CD4-positive, alpha-beta memory T cell (primary cell): Measurements from ENCODE around the gene COBLL1. TPM values are rescaled to one million over a fixed set of nuclear protein-coding genes. Genes with fewer than 3 reads are reported as not detected.
"Not testable (repeated sequence)": the region's sequence is repeated elsewhere in the genome, so short reads cannot be mapped to it uniquely, and the experiment has no call there.

Experiments
- CTCF ChIA-PET: fragments of 350-600 bp; sonication (Branson Sonifier 250); formaldehyde crosslinking; loops from one replicate; lab custom pipeline; 2021; ENCODE audit warnings: inconsistent platforms; ENCODE audit not compliant: partially characterized antibody; lab: Charles Lee
- POLR2A ChIA-PET: fragments of 350-600 bp; sonication (Branson Sonifier 250); formaldehyde crosslinking; loops from one replicate; lab custom pipeline; 2021; ENCODE audit not compliant: partially characterized antibody; lab: Charles Lee
- DNase-seq, 5 donors: peaks; one replicate each; pipeline versions ENCODE4 v3.0.0 to v3.0.0-alpha.2; 2020 to 2022; ENCODE audit warnings: mixed read lengths in 1 of 5
- H3K27ac ChIP-seq: one replicate; pipeline ENCODE4 v1.7.0; 2013; ENCODE audit warnings: low read depth, low read length
- H3K27me3 ChIP-seq: 2 replicates; pipeline ENCODE4 v1.7.0; 2013; ENCODE audit warnings: mild to moderate bottlenecking, low read length, moderate library complexity; ENCODE audit not compliant: insufficient read depth
- H3K36me3 ChIP-seq: 2 replicates; pipeline ENCODE4 v1.7.0; 2013; ENCODE audit warnings: mild to moderate bottlenecking, low read length, moderate library complexity; ENCODE audit not compliant: insufficient read depth
- H3K4me1 ChIP-seq: 2 replicates; pipeline ENCODE4 v1.7.0; 2013; ENCODE audit warnings: mild to moderate bottlenecking, low read length, moderate library complexity; ENCODE audit not compliant: insufficient read depth
- H3K4me3 ChIP-seq, 2 donors: one replicate each; pipeline ENCODE4 v1.7.0; 2013; ENCODE audit warnings: low read length in 2 of 2, mild to moderate bottlenecking in 1 of 2
- H3K9me3 ChIP-seq, 2 donors: one replicate each; pipeline ENCODE4 v1.7.0; 2013; ENCODE audit warnings: low read length in 2 of 2, control low read depth in 1 of 2; ENCODE audit not compliant: control insufficient read depth in 1 of 2
- H3K27ac Mint-ChIP-seq, 7 donors: one replicate each; pipeline ENCODE4 v1.8.0; 2020 to 2021; ENCODE audit warnings: mixed read lengths in 7 of 7, mild to moderate bottlenecking in 6 of 7, inconsistent platforms in 3 of 7, moderate library complexity in 3 of 7
- H3K27me3 Mint-ChIP-seq, 2 donors: one replicate each; pipeline ENCODE4 v1.8.0; 2020 to 2021; ENCODE audit warnings: mixed read lengths in 2 of 2
- H3K36me3 Mint-ChIP-seq, 2 donors: one replicate each; pipeline ENCODE4 v1.8.0; 2020 to 2021; ENCODE audit warnings: mixed read lengths in 2 of 2, inconsistent platforms in 1 of 2, mild to moderate bottlenecking in 1 of 2
- H3K4me1 Mint-ChIP-seq, 4 donors: one replicate each; pipeline ENCODE4 v1.8.0; 2020 to 2021; ENCODE audit warnings: mixed read lengths in 4 of 4, mild to moderate bottlenecking in 1 of 4
- H3K4me3 Mint-ChIP-seq, 8 donors: one replicate each; pipeline ENCODE4 v1.8.0; 2020 to 2021; ENCODE audit warnings: mixed read lengths in 8 of 8, mild to moderate bottlenecking in 7 of 8, moderate library complexity in 6 of 8, inconsistent platforms in 3 of 8
- H3K9me3 Mint-ChIP-seq, 8 donors: one replicate each; pipeline ENCODE4 v1.8.0; 2020 to 2021; ENCODE audit warnings: mixed read lengths in 8 of 8, mild to moderate bottlenecking in 5 of 8, inconsistent platforms in 3 of 8, moderate library complexity in 1 of 8
- intact Hi-C: fragments of 100-400 bp; cut with micrococcal nuclease; formaldehyde crosslinking; loops from one replicate; pipeline ENCODE4 v1.15.1; 2023
- polyA plus RNA-seq, 2 donors: library from polyadenylated mRNA; unstranded; fragments of 300-500 nt; fragmentation: Illumina TruSeq; gene quantifications; one replicate each; pipeline ENCODE4 v1.2.3, GENCODE V29; 2021
- total RNA-seq, 2 experiments: library from RNA; stranded (reverse); gene quantifications; one replicate each; pipeline ENCODE4 v1.2.3, GENCODE V29; 2021

The COBLL1 gene
- total and polyA plus RNA-seq, 4 experiments from 2014 or later = 0.42 TPM; not detected in 3

DNA sequence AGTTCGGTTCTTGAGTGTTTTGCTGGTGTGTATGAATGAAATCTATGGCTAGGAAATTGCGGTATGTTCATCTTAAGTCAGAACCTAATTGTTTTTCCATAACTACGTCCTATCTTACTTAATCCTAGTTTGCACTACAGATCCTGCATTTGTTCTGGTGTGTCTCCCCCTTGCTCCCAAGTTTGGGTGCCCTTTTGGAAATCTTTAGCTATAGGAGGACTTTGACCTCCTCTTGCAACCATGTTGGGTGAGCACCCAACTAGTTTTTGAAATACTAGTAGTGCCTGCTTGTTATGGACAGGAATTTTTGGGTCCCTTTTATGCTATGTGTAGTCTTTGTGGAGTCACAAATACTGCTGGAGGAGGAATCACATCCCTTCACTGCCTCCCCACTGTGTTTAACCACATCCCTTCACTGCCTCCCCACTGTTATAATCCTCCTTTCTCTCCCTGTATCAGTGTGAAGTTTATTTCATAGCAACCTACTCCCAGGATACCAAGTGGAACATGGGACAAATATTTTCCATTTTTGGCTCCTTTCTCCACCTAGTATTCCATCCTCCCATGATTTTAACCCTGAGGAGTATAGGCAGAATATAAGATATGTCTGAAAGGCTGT lies 26.3 kb upstream of the COBLL1 start:
- no peaks in the 10 kb centered on the region for H3K4me1 Mint-ChIP-seq
- ChIA-PET POLR2A (no interaction called here), CTCF (no interaction called here)
- no peak overlapping the region for H3K4me3 Mint-ChIP-seq
- H3K36me3 Mint-ChIP-seq = no peaks in the 10 kb centered on the region
- no peaks in the 10 kb centered on the region for H3K36me3 ChIP-seq
- H3K9me3 ChIP-seq = no peaks in the 10 kb centered on the region
- intact Hi-C loops = no loop called here
- H3K27me3 ChIP-seq = no peaks in the 10 kb centered on the region
- no peak for DNase-seq
- no peak overlapping the region for H3K27ac Mint-ChIP-seq
- no peak overlapping the region for H3K27ac ChIP-seq
- H3K9me3 Mint-ChIP-seq = no peaks in the 10 kb centered on the region
- no peak overlapping the region for H3K4me3 ChIP-seq
- peaks cover 0 to 1% of the 10 kb centered on the region in 2 donors for H3K27me3 Mint-ChIP-seq
- H3K4me1 ChIP-seq = no peaks in the 10 kb centered on the region

DNA sequence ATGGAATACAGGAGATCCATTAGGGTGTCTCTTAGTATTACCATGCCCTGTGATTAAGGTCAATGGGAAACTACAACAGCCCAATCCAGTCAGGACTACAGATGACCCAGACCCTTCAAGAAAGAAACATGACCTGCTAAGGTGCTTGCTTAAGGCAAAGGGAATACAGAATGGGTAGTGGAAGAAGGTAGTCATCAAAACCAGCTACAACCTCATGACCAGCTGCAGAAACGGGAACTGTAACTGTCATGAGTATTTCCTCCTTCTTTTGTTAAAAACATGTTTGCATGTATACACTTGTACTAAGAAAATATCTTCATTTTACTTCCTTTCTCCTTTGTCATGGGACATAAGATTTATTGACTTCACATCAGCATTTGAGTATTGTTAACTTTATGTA lies 24.8 kb upstream of the COBLL1 start:
- CTCF ChIA-PET, H3K4me3 Mint-ChIP-seq, H3K27me3 Mint-ChIP-seq, H3K36me3 Mint-ChIP-seq, H3K27ac Mint-ChIP-seq, H3K4me1 ChIP-seq, DNase-seq, H3K36me3 ChIP-seq, H3K4me3 ChIP-seq, H3K9me3 ChIP-seq, H3K4me1 Mint-ChIP-seq, H3K27ac ChIP-seq, H3K9me3 Mint-ChIP-seq, POLR2A ChIA-PET, H3K27me3 ChIP-seq, intact Hi-C loops: not testable (repeated sequence)

GRCh38 chr2:164860694-164861042 lies 19.0 kb upstream of the COBLL1 start:
- CTCF ChIA-PET = no interaction called here

GRCh38 chr2:164859906-164860693 lies 18.5 kb upstream of the COBLL1 start:
- H3K9me3 ChIP-seq, H3K4me3 ChIP-seq, CTCF ChIA-PET, H3K27ac ChIP-seq, H3K36me3 ChIP-seq, POLR2A ChIA-PET, H3K36me3 Mint-ChIP-seq, H3K4me1 ChIP-seq, H3K4me1 Mint-ChIP-seq, H3K4me3 Mint-ChIP-seq, H3K9me3 Mint-ChIP-seq, H3K27me3 Mint-ChIP-seq, H3K27ac Mint-ChIP-seq, DNase-seq, intact Hi-C loops, H3K27me3 ChIP-seq: not testable (repeated sequence)

More at GRCh38 chr2:164860694-164861042, 19.0 kb upstream of the COBLL1 start:
- POLR2A ChIA-PET = no interaction called here
- Mint-ChIP-seq H3K36me3 (no peaks in the 10 kb centered on the region), H3K27me3 (peaks cover 0 to 3% of the 10 kb centered on the region in 2 donors), H3K4me3 (no peak overlapping the region), H3K4me1 (no peaks in the 10 kb centered on the region), H3K9me3 (peaks cover 0 to 4% (median 0%) of the 10 kb centered on the region in 8 donors), H3K27ac (no peak overlapping the region)
- no peaks in the 10 kb centered on the region for H3K9me3 ChIP-seq
- H3K27ac ChIP-seq = no peak overlapping the region
- DNase-seq = no peak
- H3K27me3 ChIP-seq = no peaks in the 10 kb centered on the region
- H3K4me3 ChIP-seq = no peak overlapping the region
- H3K4me1 ChIP-seq = no peaks in the 10 kb centered on the region
- no peaks in the 10 kb centered on the region for H3K36me3 ChIP-seq
- intact Hi-C loops = no loop called here

- intact Hi-C loops = no loop called here
- no peak overlapping the region for H3K27ac Mint-ChIP-seq
- DNase-seq = no peak
- Histone ChIP-seq H3K27ac (no peak overlapping the region), H3K36me3 (no peaks in the 10 kb centered on the region), H3K4me3 (no peak overlapping the region), H3K4me1 (no peaks in the 10 kb centered on the region), H3K27me3 (no peaks in the 10 kb centered on the region), H3K9me3 (no peaks in the 10 kb centered on the region)
- H3K27me3 Mint-ChIP-seq = peaks cover 0 to 3% of the 10 kb centered on the region in 2 donors
- no peaks in the 10 kb centered on the region for H3K4me1 Mint-ChIP-seq
- peaks cover 0 to 4% (median 0%) of the 10 kb centered on the region in 8 donors for H3K9me3 Mint-ChIP-seq
- no peak overlapping the region for H3K4me3 Mint-ChIP-seq
- H3K36me3 Mint-ChIP-seq = no peaks in the 10 kb centered on the region
- POLR2A ChIA-PET = no interaction called here
- CTCF ChIA-PET = no interaction called here
Observed at GRCh38 chr2:164859251-164859818, 17.7 kb upstream of the COBLL1 start.

DNA sequence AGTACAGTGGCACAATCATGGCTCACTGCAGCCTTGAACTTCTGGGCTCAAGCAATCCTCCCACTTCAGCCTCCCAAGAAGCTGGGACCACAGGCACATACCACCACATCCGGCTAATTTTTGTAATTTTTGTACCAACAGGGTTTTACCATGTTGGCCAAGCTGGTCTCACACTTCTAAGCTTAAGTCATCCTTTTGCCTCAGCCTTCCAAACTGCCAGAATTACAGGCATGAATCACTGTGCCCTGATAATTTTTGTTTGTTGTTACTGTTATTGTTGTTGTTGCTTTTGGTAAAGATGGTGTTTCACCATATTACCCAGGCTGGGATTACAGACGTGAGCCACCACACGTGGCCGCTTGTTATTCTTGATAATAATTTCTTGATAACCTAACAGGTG lies 10.5 kb upstream of the COBLL1 start:
- DNase-seq = no peak
- CTCF ChIA-PET = no interaction called here
- H3K36me3 ChIP-seq = no peaks in the 10 kb centered on the region
- no peaks in the 10 kb centered on the region for H3K4me1 ChIP-seq
- Mint-ChIP-seq H3K27ac (no peak overlapping the region), H3K27me3 (peaks cover 0 to 2% of the 10 kb centered on the region in 2 donors), H3K4me1 (peaks cover 0 to 2% (median 0%) of the 10 kb centered on the region in 4 donors), H3K9me3 (peaks cover 0 to 7% (median 0%) of the 10 kb centered on the region in 8 donors), H3K36me3 (no peaks in the 10 kb centered on the region), H3K4me3 (no peak overlapping the region)
- H3K27ac ChIP-seq = no peak overlapping the region
- H3K9me3 ChIP-seq = no peaks in the 10 kb centered on the region
- no peak overlapping the region for H3K4me3 ChIP-seq
- POLR2A ChIA-PET = no interaction called here
- intact Hi-C loops = no loop called here
- no peaks in the 10 kb centered on the region for H3K27me3 ChIP-seq

DNA sequence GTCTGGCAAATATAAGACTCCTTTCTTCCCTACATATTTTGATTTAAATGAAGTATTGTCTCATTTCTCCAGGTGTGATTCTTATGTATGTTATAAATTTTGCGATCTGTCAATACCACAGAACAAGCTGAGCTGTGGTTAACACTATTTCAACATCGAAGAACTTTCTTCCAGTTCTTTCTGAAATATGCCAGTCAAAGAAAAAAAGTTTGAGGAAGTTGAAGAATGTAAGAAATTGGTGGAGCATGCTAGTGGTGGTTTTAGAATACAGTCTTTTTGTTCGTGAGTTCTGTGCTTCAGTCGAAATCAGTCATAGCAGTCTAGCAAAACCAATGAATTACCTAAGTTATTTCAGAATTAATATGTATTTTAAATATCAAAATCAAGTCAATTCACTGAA lies 8.6 kb upstream of the COBLL1 start:
- H3K4me3 Mint-ChIP-seq = no peak overlapping the region
- Histone ChIP-seq H3K27ac (no peak overlapping the region), H3K4me3 (no peak overlapping the region), H3K9me3 (no peaks in the 10 kb centered on the region), H3K27me3 (no peaks in the 10 kb centered on the region), H3K36me3 (no peaks in the 10 kb centered on the region), H3K4me1 (no peaks in the 10 kb centered on the region)
- peaks cover 0 to 7% (median 0%) of the 10 kb centered on the region in 8 donors for H3K9me3 Mint-ChIP-seq
- POLR2A ChIA-PET = no interaction called here
- intact Hi-C loops = no loop called here
- peaks cover 0 to 2% (median 0%) of the 10 kb centered on the region in 4 donors for H3K4me1 Mint-ChIP-seq
- H3K27ac Mint-ChIP-seq = no peak overlapping the region
- H3K36me3 Mint-ChIP-seq = no peaks in the 10 kb centered on the region
- peaks cover 0 to 2% of the 10 kb centered on the region in 2 donors for H3K27me3 Mint-ChIP-seq
- CTCF ChIA-PET = interaction anchor here (0.7 kb wide), 1 partner anchor 8 kb away, joined by 3 read pairs; the partner anchor contains the start of gene COBLL1
- no peak for DNase-seq
